Endothelial cell of umbilical vein (primary cell): ENCODE results near the gene NKIRAS1. TPM values are rescaled to one million over a fixed set of nuclear protein-coding genes. Genes with fewer than 3 reads are reported as not detected.

Source experiments
- BruUV-seq: library from RNA; stranded (reverse); fragments of 400-500 nt; replicated peaks from 2 replicates; lab custom pipeline; 2021; lab: Mats Ljungman, UMichigan
- CTCF ChIA-PET: fragments of 300-600, 350-600 bp; sonication (Branson Sonifier 250); formaldehyde crosslinking; loops from one replicate; lab custom pipeline; 2021; ENCODE audit warnings: antibody characterized with exemption, inconsistent platforms; lab: Charles Lee
- POLR2A ChIA-PET: fragments of 300-600, 350-600 bp; sonication (Branson Sonifier 250); formaldehyde crosslinking; loops from one replicate; lab custom pipeline; 2021; ENCODE audit warnings: antibody characterized with exemption, inconsistent platforms; lab: Charles Lee
- DNase-seq: peaks from one replicate; pipeline ENCODE4 v3.0.0-alpha.2; 2011; ENCODE audit warnings: low read depth, low spot score
- FAIRE-seq: peaks from 2 replicates; lab custom pipeline; 2011; peaks lifted over from hg19 to GRCh38; lab: Jason Lieb, UNC
- H2AFZ ChIP-seq: 2 replicates; pipeline ENCODE4 v1.6.0; 2012; ENCODE audit warnings: low read depth, low read length, control low read depth, inconsistent platforms
- H3K27ac ChIP-seq: 2 replicates; pipeline ENCODE4 v1.5.1; 2011; ENCODE audit warnings: low read depth, mild to moderate bottlenecking, control low read depth, low read length, moderate library complexity; ENCODE audit not compliant: insufficient read depth
- H3K27me3 ChIP-seq, 2 experiments: 2 replicates each; pipeline versions ENCODE4 v1.6.0 to v1.6.1; 2011; ENCODE audit warnings: low read length in 2 of 2, mixed read lengths in 1 of 2; ENCODE audit not compliant: control insufficient read depth in 2 of 2, insufficient read depth in 2 of 2
- H3K36me3 ChIP-seq, 2 experiments: 2 replicates in 1 of 2; 3 replicates in 1 of 2; pipeline ENCODE4 v1.5.1; 2011; ENCODE audit warnings: low read length in 2 of 2, mild to moderate bottlenecking in 1 of 2, moderate library complexity in 1 of 2; ENCODE audit not compliant: control insufficient read depth in 2 of 2, insufficient read depth in 2 of 2; ENCODE audit errors: extremely low read depth in 1 of 2
- H3K4me1 ChIP-seq: 3 replicates; pipeline ENCODE4 v1.5.1; 2011; ENCODE audit warnings: mild to moderate bottlenecking, low read length; ENCODE audit not compliant: control insufficient read depth, insufficient read depth; ENCODE audit errors: extremely low read depth
- H3K4me2 ChIP-seq: 2 replicates; pipeline ENCODE4 v1.6.1; 2011; ENCODE audit warnings: low read length, control low read depth, mixed read lengths; ENCODE audit not compliant: insufficient read depth
- H3K4me3 ChIP-seq, 3 experiments: fragments of 200-600 bp in 1 of 3; sonication (generic), shearing (Covaris generic) in 1 of 3; replicated peaks in 1 of 3; 2 replicates each; pipeline ENCODE4 v1.5.1; 2011 to 2016; ENCODE audit warnings: control low read depth in 3 of 3, low read length in 3 of 3, mild to moderate bottlenecking in 2 of 3, inconsistent platforms in 1 of 3, low read depth in 1 of 3, moderate library complexity in 1 of 3; ENCODE audit not compliant: insufficient read depth in 1 of 3
- H3K79me2 ChIP-seq: 2 replicates; pipeline ENCODE4 v1.6.0; 2012; ENCODE audit warnings: low read length, inconsistent platforms; ENCODE audit not compliant: control insufficient read depth, insufficient read depth
- H3K9ac ChIP-seq: replicated peaks from 2 replicates; pipeline ENCODE3; 2011; ENCODE audit warnings: low read length, control low read depth; ENCODE audit not compliant: insufficient read depth; ENCODE audit errors: extremely low read depth
- H3K9me1 ChIP-seq: replicated peaks from 3 replicates; pipeline ENCODE4 v1.6.0; 2011; ENCODE audit warnings: mild to moderate bottlenecking, low read length; ENCODE audit not compliant: control insufficient read depth, insufficient read depth; ENCODE audit errors: extremely low read depth
- H3K9me3 ChIP-seq: replicated peaks from 2 replicates; pipeline ENCODE4 v1.5.1; 2012; ENCODE audit warnings: low read length, inconsistent platforms; ENCODE audit not compliant: control insufficient read depth, insufficient read depth
- H4K20me1 ChIP-seq: replicated peaks from 2 replicates; pipeline ENCODE3; 2011; ENCODE audit warnings: mild to moderate bottlenecking, low read length; ENCODE audit not compliant: control insufficient read depth, insufficient read depth; ENCODE audit errors: extremely low read depth
- EZH2 ChIP-seq: IDR thresholded peaks from 2 replicates; pipeline ENCODE4 v1.6.1; 2012; ENCODE audit warnings: borderline replicate concordance, low read depth, mild to moderate bottlenecking, moderate library complexity, low read length, inconsistent platforms; ENCODE audit not compliant: severe bottlenecking
- FOS ChIP-seq: IDR thresholded peaks from 2 replicates; pipeline ENCODE4 v1.6.1; 2011; ENCODE audit warnings: mild to moderate bottlenecking, low read length, moderate library complexity, borderline replicate concordance; ENCODE audit not compliant: insufficient read depth
- GATA2 ChIP-seq: IDR thresholded peaks from 2 replicates; pipeline ENCODE4 v1.7.0; 2011; ENCODE audit warnings: low read depth, mild to moderate bottlenecking, moderate library complexity, mixed read lengths, low read length; ENCODE audit not compliant: insufficient read length, insufficient read depth
- JUN ChIP-seq: IDR thresholded peaks from 2 replicates; pipeline ENCODE4 v1.6.1; 2011; ENCODE audit warnings: borderline replicate concordance, low read depth; ENCODE audit not compliant: insufficient read length, insufficient read depth
- MYC ChIP-seq: IDR thresholded peaks from one replicate; pipeline ENCODE4 v1.6.1; 2011; ENCODE audit warnings: mild to moderate bottlenecking, low read depth, low read length
- POLR2A ChIP-seq: IDR thresholded peaks from 2 replicates; pipeline ENCODE4 v1.6.1; 2012; ENCODE audit warnings: low read depth, mild to moderate bottlenecking, control low read depth, low read length
- POLR2AphosphoS5 ChIP-seq: IDR thresholded peaks from 2 replicates; pipeline ENCODE4 v1.6.1; 2012; ENCODE audit warnings: low read depth, mild to moderate bottlenecking, control low read depth, low read length, moderate library complexity; ENCODE audit not compliant: insufficient read depth
- dilution Hi-C: fragments of 300-500 bp; cut with MboI; formaldehyde crosslinking; loops from one replicate; pipeline ENCODE4 v1.15.0; 2019; ENCODE audit warnings: low sequenced_read_pairs; ENCODE audit not compliant: extremely low pct_ligation_motif_present
- intact Hi-C: fragments of 100-400 bp; cut with micrococcal nuclease; formaldehyde crosslinking; loops from one replicate; pipeline ENCODE4 v1.10.0; 2022
- polyA plus RNA-seq, 4 experiments: library from polyadenylated mRNA; depleted of rRNA in 3 of 4; stranded (reverse) in 3 of 4; unstranded in 1 of 4; fragments of >200 nt; gene quantifications; 2 replicates each; pipeline versions ENCODE4 v1.2.1 to v1.2.3, GENCODE V29; 2011 to 2012; ENCODE audit warnings: missing spikeins in 1 of 4
- total RNA-seq: library from RNA; stranded (reverse); gene quantifications from 2 replicates; pipeline ENCODE4 v1.2.3, GENCODE V29; 2021
- TF ChIP-seq, protein P1 (sequence below): IDR thresholded peaks from 2 replicates; pipeline ENCODE4 v1.6.1; 2011; ENCODE audit not compliant: insufficient read depth, insufficient read length
- TF ChIP-seq, protein P2 (sequence below), 2 donors: IDR thresholded peaks; 1 replicate in 1 of 2; 2 replicates in 1 of 2; pipeline ENCODE4 v1.5.1; 2011; ENCODE audit warnings: low read length in 2 of 2, mild to moderate bottlenecking in 2 of 2, moderate library complexity in 2 of 2, control low read depth in 1 of 2, inconsistent platforms in 1 of 2, low read depth in 1 of 2; ENCODE audit not compliant: insufficient read depth in 1 of 2; ENCODE audit errors: extremely low read depth in 1 of 2

The NKIRAS1 gene
- total and polyA plus RNA-seq, 2 donors (not counting 3 experiments of a cell fraction or from before 2014, with no cell fraction given), result 2.2 to 2.9 TPM

GRCh38 chr3:23876923-23877322 is 39.9 kb downstream of the NKIRAS1 start:
- dilution Hi-C loops, result no loop called here
- intact Hi-C loops, result loop anchor here (5.0 kb wide), 3 partner anchors 135 to 695 kb away; partner anchors contain the start of gene UBE2E2
- H3K79me2 ChIP-seq, result peaks cover 34% of the 10 kb centered on the region

More at GRCh38 chr3:23876923-23877322, 39.9 kb downstream of the NKIRAS1 start:
- H3K4me1 ChIP-seq, result peaks cover 43% of the 10 kb centered on the region
- H3K9me3 ChIP-seq, result no peaks in the 10 kb centered on the region
- no peaks in the 10 kb centered on the region for H3K36me3 ChIP-seq
- H4K20me1 ChIP-seq, result peaks cover 8% of the 10 kb centered on the region
- CTCF ChIA-PET, result interaction anchor here (0.8 to 5.6 kb wide), 8 partner anchors 8 to 717 kb away, joined by 3 to 29 read pairs (median 3); no protein-coding TSS in a partner anchor
- no TSS peak for BruUV-seq
- FAIRE-seq (no peak), DNase-seq (no peak)
- no peaks in the 10 kb centered on the region for H3K9me1 ChIP-seq
- H3K27ac ChIP-seq, result no peak overlapping the region
- TF ChIP-seq MYC (no peak), POLR2AphosphoS5 (no peak), POLR2A (no peak), EZH2 (no peak), JUN (no peak), GATA2 (no peak), FOS (no peak)
- TF ChIP-seq, protein P1, sequence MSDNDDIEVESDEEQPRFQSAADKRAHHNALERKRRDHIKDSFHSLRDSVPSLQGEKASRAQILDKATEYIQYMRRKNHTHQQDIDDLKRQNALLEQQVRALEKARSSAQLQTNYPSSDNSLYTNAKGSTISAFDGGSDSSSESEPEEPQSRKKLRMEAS, result no peak
- TF ChIP-seq, protein P2, sequence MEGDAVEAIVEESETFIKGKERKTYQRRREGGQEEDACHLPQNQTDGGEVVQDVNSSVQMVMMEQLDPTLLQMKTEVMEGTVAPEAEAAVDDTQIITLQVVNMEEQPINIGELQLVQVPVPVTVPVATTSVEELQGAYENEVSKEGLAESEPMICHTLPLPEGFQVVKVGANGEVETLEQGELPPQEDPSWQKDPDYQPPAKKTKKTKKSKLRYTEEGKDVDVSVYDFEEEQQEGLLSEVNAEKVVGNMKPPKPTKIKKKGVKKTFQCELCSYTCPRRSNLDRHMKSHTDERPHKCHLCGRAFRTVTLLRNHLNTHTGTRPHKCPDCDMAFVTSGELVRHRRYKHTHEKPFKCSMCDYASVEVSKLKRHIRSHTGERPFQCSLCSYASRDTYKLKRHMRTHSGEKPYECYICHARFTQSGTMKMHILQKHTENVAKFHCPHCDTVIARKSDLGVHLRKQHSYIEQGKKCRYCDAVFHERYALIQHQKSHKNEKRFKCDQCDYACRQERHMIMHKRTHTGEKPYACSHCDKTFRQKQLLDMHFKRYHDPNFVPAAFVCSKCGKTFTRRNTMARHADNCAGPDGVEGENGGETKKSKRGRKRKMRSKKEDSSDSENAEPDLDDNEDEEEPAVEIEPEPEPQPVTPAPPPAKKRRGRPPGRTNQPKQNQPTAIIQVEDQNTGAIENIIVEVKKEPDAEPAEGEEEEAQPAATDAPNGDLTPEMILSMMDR (IDR thresholded peaks at IDR 0.05; ENCODE audit: extremely low read depth in 1 of 2, insufficient read depth in 1 of 2, low read depth in 1 of 2, low read length in 2 of 2), result no peak
- no peak overlapping the region for H2AFZ ChIP-seq
- no peak overlapping the region for H3K4me2 ChIP-seq
- POLR2A ChIA-PET, result interaction anchor here (1.8 to 2.0 kb wide), 2 partner anchors 11 to 40 kb away, joined by 6 read pairs; partner anchors contain the start of genes NKIRAS1 and RPL15
- no peaks in the 10 kb centered on the region for H3K27me3 ChIP-seq
- no peak overlapping the region for H3K9ac ChIP-seq
- H3K4me3 ChIP-seq, result no peak overlapping the region
